IMR-90 (cell line): ENCODE data around the gene IBSP.

Experiments
- CEBPB ChIP-seq: IDR thresholded peaks from 2 replicates; pipeline ENCODE4 v1.6.1; 2012; ENCODE audit warnings: low read depth, low read length, improper control_type of control experiment
- POLR2A ChIP-seq: IDR thresholded peaks from 2 replicates; pipeline ENCODE4 v1.6.1; 2012; ENCODE audit warnings: mild to moderate bottlenecking, low read depth, low read length
- SMC3 ChIP-seq: fragments of 150-350 bp; IDR thresholded peaks from 2 replicates; pipeline ENCODE4 v1.6.1; 2016; ENCODE audit warnings: low read depth, mild to moderate bottlenecking, antibody characterized with exemption, low read length, moderate library complexity
- TF ChIP-seq, protein P1 (sequence below): conservative IDR thresholded peaks from 2 replicates; pipeline ENCODE4 v1.5.1; 2012; ENCODE audit warnings: mild to moderate bottlenecking, low read depth, low read length, improper control_type of control experiment

- TF ChIP-seq POLR2A (no peak), SMC3 (no peak), CEBPB (peak; percentile 65; the same call in 1 of the 2 replicates)
- TF ChIP-seq, protein P1, sequence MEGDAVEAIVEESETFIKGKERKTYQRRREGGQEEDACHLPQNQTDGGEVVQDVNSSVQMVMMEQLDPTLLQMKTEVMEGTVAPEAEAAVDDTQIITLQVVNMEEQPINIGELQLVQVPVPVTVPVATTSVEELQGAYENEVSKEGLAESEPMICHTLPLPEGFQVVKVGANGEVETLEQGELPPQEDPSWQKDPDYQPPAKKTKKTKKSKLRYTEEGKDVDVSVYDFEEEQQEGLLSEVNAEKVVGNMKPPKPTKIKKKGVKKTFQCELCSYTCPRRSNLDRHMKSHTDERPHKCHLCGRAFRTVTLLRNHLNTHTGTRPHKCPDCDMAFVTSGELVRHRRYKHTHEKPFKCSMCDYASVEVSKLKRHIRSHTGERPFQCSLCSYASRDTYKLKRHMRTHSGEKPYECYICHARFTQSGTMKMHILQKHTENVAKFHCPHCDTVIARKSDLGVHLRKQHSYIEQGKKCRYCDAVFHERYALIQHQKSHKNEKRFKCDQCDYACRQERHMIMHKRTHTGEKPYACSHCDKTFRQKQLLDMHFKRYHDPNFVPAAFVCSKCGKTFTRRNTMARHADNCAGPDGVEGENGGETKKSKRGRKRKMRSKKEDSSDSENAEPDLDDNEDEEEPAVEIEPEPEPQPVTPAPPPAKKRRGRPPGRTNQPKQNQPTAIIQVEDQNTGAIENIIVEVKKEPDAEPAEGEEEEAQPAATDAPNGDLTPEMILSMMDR: no peak
These were observed 6.6 kb downstream of the IBSP start for GRCh38 chr4:87805971-87806370.
